GM19452 (cell line): ENCODE measurements around the gene ALB.

Experiments used
- ATAC-seq: cut with Tn5 transposase; IDR thresholded peaks from one replicate; pipeline ENCODE4 v1.9.1; 2021; ENCODE audit not compliant: unreplicated experiment

Gene ALB

DNA sequence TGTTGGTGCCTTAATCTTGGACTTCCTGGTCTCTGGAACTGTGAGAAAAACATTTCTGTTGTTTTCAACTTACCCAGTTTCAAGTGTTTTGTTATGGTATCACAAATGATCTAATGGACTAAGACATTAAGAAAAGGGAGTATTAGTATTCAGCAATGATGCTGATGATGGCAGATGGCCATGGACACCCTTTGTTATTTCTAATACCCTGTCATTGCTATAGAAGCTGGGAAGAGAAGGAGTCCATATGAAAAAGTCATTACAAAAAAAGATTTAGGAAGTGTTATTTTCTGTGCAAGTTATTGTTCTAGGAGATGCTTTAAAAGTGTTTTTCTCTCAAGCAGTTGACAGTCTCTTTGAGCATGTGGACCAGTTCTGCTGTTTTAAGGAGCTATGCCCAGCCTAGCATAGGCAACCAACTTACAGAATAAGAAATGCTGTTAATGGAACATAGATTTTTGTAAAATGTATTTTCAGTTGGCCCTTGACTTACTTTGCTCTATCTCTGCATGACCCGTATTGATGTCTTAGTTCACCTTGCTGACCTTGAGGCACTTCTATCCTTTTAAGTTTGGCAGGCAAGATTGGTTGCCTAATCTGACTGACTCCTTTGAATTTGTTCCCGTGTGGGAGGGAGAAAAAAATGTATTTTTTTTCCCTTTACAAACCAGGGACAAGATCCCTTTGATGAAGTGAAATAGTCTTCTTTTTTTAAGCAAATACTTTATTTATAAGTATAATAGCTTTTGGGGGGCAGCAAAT is 25.9 kb downstream of the ALB start:
- ATAC-seq: no peak

GRCh38 chr4:73431813-73432168 is 27.7 kb downstream of the ALB start:
- no peak for ATAC-seq

GRCh38 chr4:73432169-73433000 is 28.3 kb downstream of the ALB start:
- no peak for ATAC-seq

DNA sequence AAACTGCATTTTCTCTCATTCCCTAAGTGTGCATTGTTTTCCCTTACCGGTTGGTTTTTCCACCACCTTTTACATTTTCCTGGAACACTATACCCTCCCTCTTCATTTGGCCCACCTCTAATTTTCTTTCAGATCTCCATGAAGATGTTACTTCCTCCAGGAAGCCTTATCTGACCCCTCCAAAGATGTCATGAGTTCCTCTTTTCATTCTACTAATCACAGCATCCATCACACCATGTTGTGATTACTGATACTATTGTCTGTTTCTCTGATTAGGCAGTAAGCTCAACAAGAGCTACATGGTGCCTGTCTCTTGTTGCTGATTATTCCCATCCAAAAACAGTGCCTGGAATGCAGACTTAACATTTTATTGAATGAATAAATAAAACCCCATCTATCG is 29.1 kb downstream of the ALB start:
- no peak for ATAC-seq

DNA sequence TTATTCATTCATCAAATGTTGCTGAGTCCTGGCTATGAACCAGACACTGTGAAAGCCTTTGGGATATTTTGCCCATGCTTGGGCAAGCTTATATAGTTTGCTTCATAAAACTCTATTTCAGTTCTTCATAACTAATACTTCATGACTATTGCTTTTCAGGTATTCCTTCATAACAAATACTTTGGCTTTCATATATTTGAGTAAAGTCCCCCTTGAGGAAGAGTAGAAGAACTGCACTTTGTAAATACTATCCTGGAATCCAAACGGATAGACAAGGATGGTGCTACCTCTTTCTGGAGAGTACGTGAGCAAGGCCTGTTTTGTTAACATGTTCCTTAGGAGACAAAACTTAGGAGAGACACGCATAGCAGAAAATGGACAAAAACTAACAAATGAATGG is 30.2 kb downstream of the ALB start:
- no peak for ATAC-seq

- ATAC-seq: no peak
Measured at GRCh38 chr4:73435984-73436383, 31.9 kb downstream of the ALB start, which contains the start of gene AFP. TSS of gene AFP (plus strand) at chr4:73436221. CDS start at chr4:73436263, 42 bp downstream.

DNA sequence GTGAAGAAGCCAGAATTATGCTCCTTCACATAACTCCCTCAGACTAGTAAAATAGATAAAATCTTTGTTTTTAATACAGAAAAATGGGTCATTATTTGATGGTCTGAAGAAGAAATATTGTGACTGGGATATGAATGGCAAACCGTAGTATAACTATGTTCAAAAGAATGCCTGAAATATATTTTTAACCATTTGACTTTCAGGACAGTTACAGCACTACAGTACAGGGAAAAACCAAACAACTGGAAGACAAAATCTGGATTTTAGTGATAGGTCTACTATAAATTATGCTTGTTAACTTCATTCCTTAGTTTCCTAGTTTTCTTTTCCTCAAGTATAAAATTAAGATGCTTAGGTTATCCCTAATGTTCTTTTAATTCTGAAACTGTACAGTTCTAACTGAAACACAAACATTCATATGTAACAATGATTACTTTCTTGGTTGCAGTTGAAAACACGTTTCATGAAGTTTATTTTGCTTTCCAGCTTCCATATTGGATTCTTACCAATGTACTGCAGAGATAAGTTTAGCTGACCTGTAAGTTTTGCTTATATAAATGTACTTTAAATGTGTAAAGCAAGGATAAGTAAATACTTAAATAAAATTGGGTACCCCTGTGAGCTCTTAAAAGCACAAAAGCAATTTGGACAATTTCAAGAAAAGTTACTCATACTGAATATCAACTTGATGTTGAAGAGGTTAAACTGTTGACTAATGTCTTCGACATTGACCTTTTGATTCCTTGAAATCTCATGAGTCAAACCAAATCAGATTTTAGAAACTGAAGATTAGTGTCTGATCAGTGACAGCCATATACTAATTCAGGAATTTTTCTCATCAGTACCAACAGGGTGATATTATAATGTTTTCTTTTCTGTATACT is 32.8 kb downstream of the ALB start:
- ATAC-seq: no peak

- no peak for ATAC-seq
Measured at GRCh38 chr4:73437558-73437956, 33.5 kb downstream of the ALB start.

DNA sequence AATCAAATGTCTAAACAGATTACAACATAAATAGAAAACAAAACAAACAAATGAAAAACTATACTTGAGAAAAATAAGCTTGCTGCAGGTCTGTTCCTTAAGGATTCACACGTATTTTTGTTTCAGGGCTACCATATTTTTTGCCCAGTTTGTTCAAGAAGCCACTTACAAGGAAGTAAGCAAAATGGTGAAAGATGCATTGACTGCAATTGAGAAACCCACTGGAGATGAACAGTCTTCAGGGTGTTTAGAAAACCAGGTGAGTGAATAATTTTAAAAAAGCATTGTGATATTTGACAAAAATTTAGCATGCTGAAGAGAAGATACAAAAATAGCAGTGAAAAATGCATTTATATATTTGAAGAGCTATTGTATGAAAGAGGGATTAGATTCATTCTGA is 34.0 kb downstream of the ALB start:
- no peak for ATAC-seq

- no peak for ATAC-seq
Measured at GRCh38 chr4:73438582-73439215, 34.6 kb downstream of the ALB start.

DNA sequence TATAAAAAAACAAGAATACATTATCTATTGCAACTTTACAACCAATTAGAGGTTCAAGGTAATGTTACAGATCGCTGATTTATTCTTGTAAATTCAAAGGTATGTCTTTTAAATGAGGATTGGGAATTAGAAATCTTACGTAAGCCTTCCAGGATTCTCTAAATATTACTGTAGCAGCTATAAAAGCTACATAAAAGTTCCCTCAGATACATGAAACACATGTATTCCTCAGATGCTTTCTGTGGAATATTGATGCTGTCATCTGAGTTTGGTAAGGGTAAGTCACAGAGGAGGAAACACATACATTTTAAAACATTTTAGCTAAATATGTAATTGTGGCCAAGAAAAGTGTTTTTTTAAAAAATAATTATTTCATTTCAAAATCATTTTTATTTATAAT is 35.4 kb downstream of the ALB start:
- ATAC-seq: no peak

GRCh38 chr4:73439991-73440390 is 35.9 kb downstream of the ALB start:
- no peak for ATAC-seq

DNA sequence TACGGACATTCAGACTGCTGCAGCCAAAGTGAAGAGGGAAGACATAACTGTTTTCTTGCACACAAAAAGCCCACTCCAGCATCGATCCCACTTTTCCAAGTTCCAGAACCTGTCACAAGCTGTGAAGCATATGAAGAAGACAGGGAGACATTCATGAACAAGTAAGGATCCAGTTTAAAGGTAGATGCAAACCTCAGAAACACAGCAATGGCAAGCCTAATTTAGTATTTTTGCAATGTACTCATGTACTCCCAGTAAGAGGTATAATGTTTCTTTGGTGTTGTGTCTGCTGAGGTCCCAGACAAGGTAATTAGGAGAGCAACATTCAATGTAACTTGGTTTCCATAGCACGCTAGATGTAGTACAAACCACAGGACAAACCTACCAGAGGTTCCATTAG is 36.6 kb downstream of the ALB start:
- ATAC-seq: no peak

GRCh38 chr4:73442275-73442674 is 38.2 kb downstream of the ALB start:
- ATAC-seq: no peak

DNA sequence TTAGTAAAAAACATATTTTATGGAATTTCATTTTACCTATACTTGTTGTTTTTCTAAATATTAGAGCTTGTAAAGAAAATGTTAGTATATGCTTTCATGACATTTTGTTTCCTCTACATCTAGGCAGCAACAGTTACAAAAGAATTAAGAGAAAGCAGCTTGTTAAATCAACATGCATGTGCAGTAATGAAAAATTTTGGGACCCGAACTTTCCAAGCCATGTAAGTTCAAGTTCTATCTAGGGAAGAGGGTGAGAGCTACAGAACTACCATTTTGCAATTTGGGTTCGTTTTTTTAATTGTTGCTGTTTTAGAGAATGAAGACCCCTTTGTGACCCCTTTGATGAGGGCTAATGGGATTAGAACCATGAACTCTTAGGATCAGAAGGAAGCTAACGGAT is 39.1 kb downstream of the ALB start:
- ATAC-seq: no peak

GRCh38 chr4:73445383-73446335 is 41.6 kb downstream of the ALB start:
- no peak for ATAC-seq

DNA sequence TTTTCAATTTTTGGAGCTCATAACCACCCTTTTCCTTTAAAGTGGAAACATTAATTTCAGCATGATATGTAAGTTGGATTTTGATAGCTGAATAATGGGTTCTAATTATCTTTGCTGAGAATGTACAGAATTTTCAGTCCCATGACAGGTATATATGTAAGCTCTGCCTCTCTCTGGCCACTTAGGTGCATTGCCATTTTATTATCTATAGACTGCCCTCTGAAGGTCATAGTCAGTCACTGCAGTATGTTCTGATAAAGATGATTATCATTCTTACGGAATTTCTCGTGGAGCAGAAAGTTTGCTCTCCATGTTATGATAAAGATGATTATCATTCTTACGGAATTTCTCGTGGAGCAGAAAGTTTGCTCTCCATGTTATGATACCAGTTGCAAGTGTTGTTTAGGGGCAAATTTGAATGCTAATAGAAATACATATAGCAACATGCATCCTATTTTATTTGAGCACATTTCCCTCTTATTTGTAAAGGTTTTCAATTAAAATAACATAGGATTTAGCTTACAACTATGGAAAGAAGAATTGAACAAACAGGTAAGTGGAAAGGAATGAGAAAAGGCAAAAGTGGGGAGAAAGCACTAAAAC is 42.4 kb downstream of the ALB start:
- ATAC-seq: peak; percentile 98

DNA sequence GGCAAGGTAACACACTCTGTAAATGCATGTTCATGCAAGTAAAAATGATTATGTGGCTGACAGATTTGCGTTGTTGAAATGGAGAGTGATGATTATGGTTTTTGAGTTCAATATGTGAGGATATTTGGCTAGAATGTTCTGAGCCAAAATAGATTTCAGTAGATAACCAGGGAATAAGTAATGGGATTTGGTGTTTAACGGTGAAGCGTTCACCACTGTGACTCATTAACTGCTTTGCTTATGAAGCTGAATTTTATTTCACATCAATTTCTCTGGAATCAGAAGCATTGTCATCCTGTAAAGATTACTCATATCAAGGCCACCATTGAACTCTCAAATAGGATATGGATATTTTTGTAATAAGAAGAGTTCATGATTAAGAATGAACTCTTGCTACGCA is 43.6 kb downstream of the ALB start:
- ATAC-seq: no peak

DNA sequence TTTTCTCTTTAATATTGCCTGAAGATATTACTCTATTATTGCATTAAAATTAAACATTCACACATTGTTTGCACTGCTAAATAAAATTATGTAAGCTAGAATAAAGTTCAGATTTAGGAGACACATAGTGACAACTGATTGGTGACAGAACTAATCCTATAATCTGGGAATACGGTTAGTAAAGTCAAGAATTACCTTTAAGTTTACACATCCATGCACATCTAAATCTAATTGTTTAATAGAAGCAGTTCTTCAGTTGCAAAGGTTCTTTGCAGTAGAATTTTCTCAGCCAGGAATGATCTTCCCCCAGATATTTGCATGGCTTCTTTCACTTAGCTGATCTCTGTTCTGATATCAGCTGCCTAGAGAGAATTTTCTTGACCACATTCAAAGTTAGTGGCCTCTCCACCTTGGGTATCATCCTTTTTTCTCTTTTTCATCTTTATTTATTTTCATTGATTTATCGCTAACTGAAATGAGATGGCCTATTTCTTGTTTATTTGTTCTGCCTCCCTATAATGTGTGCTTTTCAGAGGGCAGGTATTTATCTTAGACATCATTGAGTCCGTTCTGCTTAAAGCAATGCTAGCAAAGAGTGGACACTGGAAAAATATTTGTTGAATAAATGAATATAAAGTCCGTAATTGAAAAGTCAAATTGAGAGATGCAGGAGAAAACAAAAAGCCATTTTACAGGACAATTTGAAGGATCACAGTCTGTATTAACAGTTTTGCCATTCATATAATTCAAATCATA is 44.5 kb downstream of the ALB start:
- no peak for ATAC-seq
